ENCODE measurements around the gene DYNAP.

The DYNAP gene

GRCh38 chr18:54613174-54613573 lies 22.1 kb downstream of the DYNAP start:
- H3K27ac ChIP-seq (ENCODE audit: low read depth, low read length): no peak overlapping the region
- no peaks in the 10 kb centered on the region; the same call in 1 of the 2 replicates for H3K9me2 ChIP-seq (replicated peaks; ENCODE audit: control insufficient read depth, low read length)

GRCh38 chr18:54616220-54616848 lies 25.3 kb downstream of the DYNAP start:
- Histone ChIP-seq H3F3A (ENCODE audit: control insufficient read depth, insufficient read depth) (no peaks in the 10 kb centered on the region), H4K20me1 (ENCODE audit: control insufficient read depth, insufficient read depth, low read depth, low read length) (no peaks in the 10 kb centered on the region), H3K4me3 (ENCODE audit: low read length) (no peak overlapping the region), H3K36me3 (ENCODE audit: control insufficient read depth, low read length) (no peaks in the 10 kb centered on the region), H3K27me3 (ENCODE audit: control insufficient read depth, low read length) (no peaks in the 10 kb centered on the region), H3K9me2 (replicated peaks; ENCODE audit: control insufficient read depth, low read length) (no peaks in the 10 kb centered on the region; the same call in 1 of the 2 replicates), H3K4me1 (ENCODE audit: control insufficient read depth, low read length) (no peaks in the 10 kb centered on the region), H3K9me3 (ENCODE audit: control insufficient read depth, insufficient read depth, low read length) (no peaks in the 10 kb centered on the region), H3K4me2 (ENCODE audit: low read length) (no peak overlapping the region), H3K27ac (ENCODE audit: low read depth, low read length) (no peak overlapping the region), H3K79me2 (ENCODE audit: control insufficient read depth, low read length) (no peaks in the 10 kb centered on the region)
- TF ChIP-seq EZH2phosphoT487 (IDR thresholded peaks at IDR 0.05; ENCODE audit: borderline replicate concordance, low read length): no peak
- TF ChIP-seq CTCF (IDR thresholded peaks at IDR 0.05; ENCODE audit: low read depth, low read length, poor library complexity, severe bottlenecking): no peak

More at GRCh38 chr18:54613174-54613573, 22.1 kb downstream of the DYNAP start:
- Histone ChIP-seq H3K4me3 (ENCODE audit: low read length) (no peak overlapping the region), H3F3A (ENCODE audit: control insufficient read depth, insufficient read depth) (no peaks in the 10 kb centered on the region), H3K79me2 (ENCODE audit: control insufficient read depth, low read length) (no peaks in the 10 kb centered on the region), H3K36me3 (ENCODE audit: control insufficient read depth, low read length) (no peaks in the 10 kb centered on the region), H3K4me1 (ENCODE audit: control insufficient read depth, low read length) (no peaks in the 10 kb centered on the region), H3K9me3 (ENCODE audit: control insufficient read depth, insufficient read depth, low read length) (no peaks in the 10 kb centered on the region), H4K20me1 (ENCODE audit: control insufficient read depth, insufficient read depth, low read depth, low read length) (no peaks in the 10 kb centered on the region), H3K4me2 (ENCODE audit: low read length) (no peak overlapping the region), H3K27me3 (ENCODE audit: control insufficient read depth, low read length) (no peaks in the 10 kb centered on the region)
- TF ChIP-seq CTCF (IDR thresholded peaks at IDR 0.05; ENCODE audit: low read depth, low read length, poor library complexity, severe bottlenecking) (no peak), EZH2phosphoT487 (IDR thresholded peaks at IDR 0.05; ENCODE audit: borderline replicate concordance, low read length) (no peak)

GRCh38 chr18:54622084-54622483 lies 31.0 kb downstream of the DYNAP start:
- Histone ChIP-seq H3K9me3 (ENCODE audit: control insufficient read depth, insufficient read depth, low read length) (no peaks in the 10 kb centered on the region), H3K36me3 (ENCODE audit: control insufficient read depth, low read length) (no peaks in the 10 kb centered on the region), H3K4me2 (ENCODE audit: low read length) (no peak overlapping the region), H3K4me1 (ENCODE audit: control insufficient read depth, low read length) (no peaks in the 10 kb centered on the region), H3F3A (ENCODE audit: control insufficient read depth, insufficient read depth) (no peaks in the 10 kb centered on the region), H3K27ac (ENCODE audit: low read depth, low read length) (no peak overlapping the region), H3K27me3 (ENCODE audit: control insufficient read depth, low read length) (no peaks in the 10 kb centered on the region), H3K79me2 (ENCODE audit: control insufficient read depth, low read length) (no peaks in the 10 kb centered on the region), H3K9me2 (replicated peaks; ENCODE audit: control insufficient read depth, low read length) (no peaks in the 10 kb centered on the region), H3K4me3 (ENCODE audit: low read length) (no peak overlapping the region), H4K20me1 (ENCODE audit: control insufficient read depth, insufficient read depth, low read depth, low read length) (no peaks in the 10 kb centered on the region)
- TF ChIP-seq EZH2phosphoT487 (IDR thresholded peaks at IDR 0.05; ENCODE audit: borderline replicate concordance, low read length) (no peak), CTCF (IDR thresholded peaks at IDR 0.05; ENCODE audit: low read depth, low read length, poor library complexity, severe bottlenecking) (no peak)

All from DOHH2 (cell line).